HG03558 (cell line): ENCODE results near the gene TMEM17.
"Not testable (repeated sequence)": the region's sequence is repeated elsewhere in the genome, so short reads cannot be mapped to it uniquely, and the experiment has no call there.

Experiments used
- ATAC-seq: cut with Tn5 transposase; IDR thresholded peaks from one replicate; pipeline ENCODE4 v1.9.1; 2021; ENCODE audit warnings: moderate number of reproducible peaks; ENCODE audit not compliant: unreplicated experiment; ENCODE audit errors: extremely low read depth

TMEM17 gene

GRCh38 chr2:62505750-62506420 lies at the start of gene TMEM17:
Gene TMEM17 (minus strand): TSS chr2:62506195. CDS start chr2:62506129, 66 bp downstream.
- peak; percentile 45 for ATAC-seq

- no peak for ATAC-seq
Observed at GRCh38 chr2:62554440-62554839, 48.4 kb upstream of the TMEM17 start.

GRCh38 chr2:62550461-62550860 lies 44.5 kb upstream of the TMEM17 start:
- ATAC-seq = no peak

- no peak for ATAC-seq
Observed at GRCh38 chr2:62547854-62548253, 41.9 kb upstream of the TMEM17 start.

GRCh38 chr2:62545261-62545660 lies 39.3 kb upstream of the TMEM17 start:
- no peak for ATAC-seq

GRCh38 chr2:62540408-62541168 lies 34.6 kb upstream of the TMEM17 start:
- ATAC-seq = no peak

- no peak for ATAC-seq
Observed at GRCh38 chr2:62539606-62540407, 33.8 kb upstream of the TMEM17 start.

- no peak for ATAC-seq
Observed at GRCh38 chr2:62538756-62539155, 32.8 kb upstream of the TMEM17 start.

GRCh38 chr2:62537814-62538213 lies 31.8 kb upstream of the TMEM17 start:
- ATAC-seq = no peak

- no peak for ATAC-seq
Observed at GRCh38 chr2:62536873-62537547, 31.0 kb upstream of the TMEM17 start.

GRCh38 chr2:62535521-62535920 lies 29.5 kb upstream of the TMEM17 start:
- not testable (repeated sequence) for ATAC-seq

- no peak for ATAC-seq
Observed at GRCh38 chr2:62531594-62531993, 25.6 kb upstream of the TMEM17 start.

GRCh38 chr2:62529758-62530157 lies 23.8 kb upstream of the TMEM17 start:
- ATAC-seq = no peak

- ATAC-seq = no peak
Observed at GRCh38 chr2:62527478-62528210, 21.6 kb upstream of the TMEM17 start.

- ATAC-seq = no peak
Observed at GRCh38 chr2:62526531-62527381, 20.8 kb upstream of the TMEM17 start.

- no peak for ATAC-seq
Observed at GRCh38 chr2:62525549-62526269, 19.7 kb upstream of the TMEM17 start.

- no peak for ATAC-seq
Observed at GRCh38 chr2:62524293-62524941, 18.4 kb upstream of the TMEM17 start.

- ATAC-seq = not testable (repeated sequence)
Observed at GRCh38 chr2:62521061-62521460, 15.1 kb upstream of the TMEM17 start.
